MCF 10A (cell line): ENCODE measurements around the gene CLDN18. TPM values are rescaled to one million over a fixed set of nuclear protein-coding genes. Genes with fewer than 3 reads are reported as not detected.

ENCODE experiments used
- BruUV-seq: library from RNA; stranded (reverse); fragments of 400-500 nt; replicated peaks from 2 replicates; lab custom pipeline; 2021; lab: Mats Ljungman, UMichigan
- CTCF ChIA-PET: fragments of 300-600 bp; sonication (Branson Sonifier 250); formaldehyde crosslinking; extraction: SDS; loops from one replicate; lab custom pipeline; 2021; ENCODE audit warnings: antibody characterized with exemption, inconsistent platforms; lab: Yijun Ruan, JAX
- POLR2A ChIA-PET: fragments of 300-600, 350-650 bp; sonication (Branson Sonifier 250); formaldehyde crosslinking; extraction: SDS; loops from one replicate; lab custom pipeline; 2020; ENCODE audit warnings: antibody characterized with exemption, inconsistent platforms; lab: Yijun Ruan, JAX
- DNase-seq: peaks from one replicate; pipeline ENCODE4 v3.0.0-alpha.2; 2018; ENCODE audit not compliant: unreplicated experiment
- H3K27ac Mint-ChIP-seq: one replicate; pipeline ENCODE4 v1.8.0; 2022; ENCODE audit warnings: mild to moderate bottlenecking, low read depth, mixed read lengths; ENCODE audit not compliant: unreplicated experiment
- H3K27me3 Mint-ChIP-seq: one replicate; pipeline ENCODE4 v1.8.0; 2022; ENCODE audit warnings: mixed read lengths; ENCODE audit not compliant: insufficient read depth, unreplicated experiment
- H3K36me3 Mint-ChIP-seq: one replicate; pipeline ENCODE4 v1.8.0; 2022; ENCODE audit warnings: mild to moderate bottlenecking, moderate library complexity, mixed read lengths; ENCODE audit not compliant: insufficient read depth, unreplicated experiment
- H3K4me1 Mint-ChIP-seq: one replicate; pipeline ENCODE4 v1.8.0; 2022; ENCODE audit warnings: mixed read lengths; ENCODE audit not compliant: insufficient read depth, unreplicated experiment
- H3K4me3 Mint-ChIP-seq: one replicate; pipeline ENCODE4 v1.8.0; 2022; ENCODE audit warnings: mild to moderate bottlenecking, moderate library complexity, mixed read lengths; ENCODE audit not compliant: unreplicated experiment
- H3K9me3 Mint-ChIP-seq: one replicate; pipeline ENCODE4 v1.8.0; 2022; ENCODE audit warnings: mixed read lengths; ENCODE audit not compliant: unreplicated experiment
- CTCF ChIP-seq: fragments of 200-600 bp; IDR thresholded peaks from one replicate; pipeline ENCODE4 v1.8.0; 2022; ENCODE audit warnings: antibody characterized with exemption, mild to moderate bottlenecking; ENCODE audit not compliant: unreplicated experiment
- intact Hi-C: fragments of 100-400 bp; cut with micrococcal nuclease; formaldehyde crosslinking; loops from 2 replicates; pipeline ENCODE4 v1.14.1; 2022
- total RNA-seq: library from RNA; stranded (reverse); gene quantifications from 2 replicates; pipeline ENCODE4 v1.2.3, GENCODE V29; 2022

The CLDN18 gene
- total RNA-seq, 1 experiment from 2014 or later: not detected

- H3K27me3 Mint-ChIP-seq: no peaks in the 10 kb centered on the region
- CTCF ChIA-PET: interaction anchor here (0.7 to 4.8 kb wide), 5 partner anchors 11 to 83 kb away, joined by 3 to 40 read pairs (median 4); partner anchors contain the start of gene A4GNT
- H3K27ac Mint-ChIP-seq: peak overlapping the region; percentile 14
- peaks cover 5% of the 10 kb centered on the region for H3K4me1 Mint-ChIP-seq
- TF ChIP-seq CTCF: peak; percentile 10
- no TSS peak for BruUV-seq
- no peaks in the 10 kb centered on the region for H3K9me3 Mint-ChIP-seq
- no peak overlapping the region for H3K4me3 Mint-ChIP-seq
- intact Hi-C loops: no loop called here
- DNase-seq: no peak
- H3K36me3 Mint-ChIP-seq: no peaks in the 10 kb centered on the region
- POLR2A ChIA-PET: no interaction called here
These were observed 39.4 kb downstream of the CLDN18 start for GRCh38 chr3:138049157-138049919.

- DNase-seq: peak; percentile 67
- no peak overlapping the region for H3K4me3 Mint-ChIP-seq
- no peak overlapping the region for H3K27ac Mint-ChIP-seq
- CTCF ChIA-PET: interaction anchor here (0.5 to 4.8 kb wide), 60 partner anchors 9 to 1564 kb away, joined by 3 to 53 read pairs (median 4); partner anchors contain the start of genes CLDN18 and DBR1
- H3K4me1 Mint-ChIP-seq: no peaks in the 10 kb centered on the region
- no peaks in the 10 kb centered on the region for H3K36me3 Mint-ChIP-seq
- TF ChIP-seq CTCF: peak; percentile 86
- intact Hi-C loops: loop anchor here (1.0 to 5.0 kb wide), 5 partner anchors 81 to 947 kb away; no protein-coding TSS in a partner anchor
- no peaks in the 10 kb centered on the region for H3K9me3 Mint-ChIP-seq
- no peaks in the 10 kb centered on the region for H3K27me3 Mint-ChIP-seq
- no TSS peak for BruUV-seq
- POLR2A ChIA-PET: no interaction called here
These were observed 42.2 kb downstream of the CLDN18 start for GRCh38 chr3:138051947-138052802.

GRCh38 chr3:138054057-138054456, 44.1 kb downstream of the CLDN18 start:
- Mint-ChIP-seq H3K27me3 (no peaks in the 10 kb centered on the region), H3K27ac (no peak overlapping the region), H3K9me3 (no peaks in the 10 kb centered on the region), H3K4me1 (no peaks in the 10 kb centered on the region), H3K36me3 (no peaks in the 10 kb centered on the region), H3K4me3 (no peak overlapping the region)
- ChIA-PET POLR2A (no interaction called here), CTCF (interaction anchor here (0.6 to 4.8 kb wide), 10 partner anchors 9 to 948 kb away, joined by 3 to 53 read pairs (median 21); no protein-coding TSS in a partner anchor)
- intact Hi-C loops: loop anchor here (5.0 kb wide), 1 partner anchor 932 kb away; no protein-coding TSS in a partner anchor
- TF ChIP-seq CTCF: no peak
- no peak for DNase-seq
- BruUV-seq: no TSS peak

- DNase-seq: no peak
- TF ChIP-seq CTCF: no peak
- intact Hi-C loops: no loop called here
- no peaks in the 10 kb centered on the region for H3K9me3 Mint-ChIP-seq
- no peak overlapping the region for H3K4me3 Mint-ChIP-seq
- H3K27me3 Mint-ChIP-seq: no peaks in the 10 kb centered on the region
- POLR2A ChIA-PET: no interaction called here
- CTCF ChIA-PET: interaction anchor here (1.0 to 1.1 kb wide), 4 partner anchors 10 to 24 kb away, joined by 3 to 5 read pairs (median 3); no protein-coding TSS in a partner anchor
- H3K36me3 Mint-ChIP-seq: peaks cover 11% of the 10 kb centered on the region
- no peak overlapping the region for H3K27ac Mint-ChIP-seq
- BruUV-seq: no TSS peak
- H3K4me1 Mint-ChIP-seq: no peaks in the 10 kb centered on the region
These were observed 47.4 kb downstream of the CLDN18 start for GRCh38 chr3:138057384-138057783.
